IMR-90 (cell line): ENCODE results near the gene HES6.

Experiments used
- BHLHE40 ChIP-seq: fragments of 150-350 bp; IDR thresholded peaks from 2 replicates; pipeline ENCODE4 v1.6.1; 2016; ENCODE audit warnings: mild to moderate bottlenecking, low read depth, low read length
- CEBPB ChIP-seq: IDR thresholded peaks from 2 replicates; pipeline ENCODE4 v1.6.1; 2012; ENCODE audit warnings: low read depth, low read length, improper control_type of control experiment
- CHD1 ChIP-seq: IDR thresholded peaks from 2 replicates; pipeline ENCODE4 v1.6.1; 2012; ENCODE audit warnings: low read depth, low read length, improper control_type of control experiment
- CTCF ChIP-seq: conservative IDR thresholded peaks from 2 replicates; pipeline ENCODE4 v1.5.1; 2012; ENCODE audit warnings: mild to moderate bottlenecking, low read depth, low read length, improper control_type of control experiment
- FOS ChIP-seq: fragments of 150-350 bp; IDR thresholded peaks from 2 replicates; pipeline ENCODE4 v1.6.1; 2016; ENCODE audit warnings: low read depth, low read length
- MAFK ChIP-seq: IDR thresholded peaks from 2 replicates; pipeline ENCODE4 v1.6.1; 2012; ENCODE audit warnings: low read depth, low read length, improper control_type of control experiment
- MAZ ChIP-seq: IDR thresholded peaks from 2 replicates; pipeline ENCODE4 v1.6.1; 2012; ENCODE audit warnings: low read depth, mild to moderate bottlenecking, low read length, improper control_type of control experiment, moderate library complexity, borderline replicate concordance
- MXI1 ChIP-seq: IDR thresholded peaks from 2 replicates; pipeline ENCODE4 v1.6.1; 2012; ENCODE audit warnings: low read depth, mild to moderate bottlenecking, low read length, moderate library complexity, borderline replicate concordance
- NFE2L2 ChIP-seq: fragments of 150-350 bp; IDR thresholded peaks from 2 replicates; pipeline ENCODE4 v1.6.1; 2016; ENCODE audit warnings: low read depth, mild to moderate bottlenecking, low read length
- POLR2A ChIP-seq: IDR thresholded peaks from 2 replicates; pipeline ENCODE4 v1.6.1; 2012; ENCODE audit warnings: mild to moderate bottlenecking, low read depth, low read length
- RAD21 ChIP-seq: IDR thresholded peaks from 2 replicates; pipeline ENCODE4 v1.6.1; 2012; ENCODE audit warnings: low read length, improper control_type of control experiment
- RFX5 ChIP-seq: IDR thresholded peaks from 2 replicates; pipeline ENCODE4 v1.8.0; 2012; ENCODE audit warnings: low read depth, mild to moderate bottlenecking, low read length, moderate library complexity
- USF2 ChIP-seq: fragments of 150-350 bp; IDR thresholded peaks from 2 replicates; pipeline ENCODE4 v1.6.1; 2017; ENCODE audit warnings: mild to moderate bottlenecking, antibody characterized with exemption, low read length, low read depth

GRCh38 chr2:238240757-238241711, 1.2 kb upstream of the HES6 start:
- TF ChIP-seq CTCF (no peak), POLR2A (no peak), MAZ (no peak), CEBPB (no peak), MAFK (no peak), MXI1 (no peak), USF2 (no peak), FOS (no peak), NFE2L2 (no peak), RFX5 (no peak), CHD1 (no peak), RAD21 (no peak), BHLHE40 (no peak)
